Left renal pelvis (tissue), 4 donors: ENCODE data around the gene RPL31. TPM values are rescaled to one million over a fixed set of nuclear protein-coding genes. Genes with fewer than 3 reads are reported as not detected.

ENCODE experiments used
- DNase-seq, 4 donors: peaks; one replicate each; pipeline ENCODE4 v3.0.0-alpha.2; 2013; ENCODE audit warnings: low read depth in 4 of 4, low spot score in 3 of 4
- polyA plus RNA-seq, 4 donors: library from polyadenylated mRNA; unstranded; fragments of 120-200 nt; gene quantifications; one replicate each; pipeline ENCODE4 v1.2.1, GENCODE V29; 2013; ENCODE audit not compliant: insufficient read length in 4 of 4

Gene RPL31
- polyA plus RNA-seq, 4 donors = 2,539 to 2,799 (median 2,697) TPM

GRCh38 chr2:101053117-101053516, 51.0 kb downstream of the RPL31 start:
- no peak for DNase-seq

Other genes with a start within 250 kb of the RPL31 start
- gene NPAS2, start 182.2 kb upstream of the RPL31 start, polyA plus RNA-seq = 10 to 100 TPM; 14.4 to 15.3 (median 14.9) TPM
- gene TBC1D8, start 149.1 kb downstream of the RPL31 start, polyA plus RNA-seq = 10 to 100 TPM; 21.2 to 44.2 (median 30.7) TPM